Effector memory CD4-positive, alpha-beta T cell (primary cell): ENCODE measurements around the gene FNIP2.
"Not testable (repeated sequence)": the region's sequence is repeated elsewhere in the genome, so short reads cannot be mapped to it uniquely, and the experiment has no call there.

Experiments
- DNase-seq, 3 donors: peaks; one replicate each; pipeline ENCODE4 v3.0.0-alpha.2; 2020
- H3K27ac ChIP-seq: 2 replicates; pipeline ENCODE4 v1.7.0; 2013; ENCODE audit warnings: mild to moderate bottlenecking, low read length, moderate library complexity; ENCODE audit not compliant: insufficient read depth, poor library complexity, severe bottlenecking
- H3K27me3 ChIP-seq: replicated peaks from 2 replicates; pipeline ENCODE4 v1.7.0; 2013; ENCODE audit warnings: mild to moderate bottlenecking, low read length; ENCODE audit not compliant: insufficient read depth, control insufficient read depth, poor library complexity, severe bottlenecking
- H3K36me3 ChIP-seq: 2 replicates; pipeline ENCODE4 v1.7.0; 2013; ENCODE audit warnings: mild to moderate bottlenecking, low read length, moderate library complexity; ENCODE audit not compliant: control insufficient read depth, insufficient read depth
- H3K4me1 ChIP-seq: 2 replicates; pipeline ENCODE4 v1.7.0; 2013; ENCODE audit warnings: low read length, mild to moderate bottlenecking; ENCODE audit not compliant: control insufficient read depth, insufficient read depth, poor library complexity, severe bottlenecking
- H3K4me3 ChIP-seq: 2 replicates; pipeline ENCODE4 v1.7.0; 2013; ENCODE audit warnings: low read length, low read depth, mild to moderate bottlenecking; ENCODE audit not compliant: insufficient read depth, poor library complexity, severe bottlenecking
- H3K9me3 ChIP-seq: 2 replicates; pipeline ENCODE4 v1.7.0; 2013; ENCODE audit warnings: mild to moderate bottlenecking, low read length, moderate library complexity; ENCODE audit not compliant: control insufficient read depth

Gene FNIP2

DNA sequence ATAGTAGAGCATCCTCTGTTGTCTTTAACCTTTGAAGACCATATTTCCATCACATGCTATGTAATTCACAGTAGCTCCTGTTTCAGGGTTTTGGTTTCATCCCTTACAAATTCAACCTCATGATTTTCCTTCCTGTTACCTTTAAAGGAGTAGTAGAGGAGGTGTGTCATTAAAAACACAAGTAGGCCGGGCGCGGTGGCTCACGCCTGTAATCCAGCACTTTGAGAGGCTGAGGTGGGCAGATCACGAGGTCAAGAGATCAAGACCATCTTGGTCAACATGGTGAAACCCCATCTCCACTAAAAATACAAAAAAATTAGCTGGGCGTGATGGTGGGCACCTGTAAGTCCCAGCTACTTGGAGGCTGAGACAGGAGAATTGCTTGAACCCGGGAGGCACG lies 59.3 kb downstream of the FNIP2 start:
- not testable (repeated sequence) for H3K27me3 ChIP-seq, DNase-seq, H3K27ac ChIP-seq, H3K36me3 ChIP-seq, H3K9me3 ChIP-seq, H3K4me3 ChIP-seq
- H3K4me1 ChIP-seq, result peaks cover 20% of the 10 kb centered on the region

DNA sequence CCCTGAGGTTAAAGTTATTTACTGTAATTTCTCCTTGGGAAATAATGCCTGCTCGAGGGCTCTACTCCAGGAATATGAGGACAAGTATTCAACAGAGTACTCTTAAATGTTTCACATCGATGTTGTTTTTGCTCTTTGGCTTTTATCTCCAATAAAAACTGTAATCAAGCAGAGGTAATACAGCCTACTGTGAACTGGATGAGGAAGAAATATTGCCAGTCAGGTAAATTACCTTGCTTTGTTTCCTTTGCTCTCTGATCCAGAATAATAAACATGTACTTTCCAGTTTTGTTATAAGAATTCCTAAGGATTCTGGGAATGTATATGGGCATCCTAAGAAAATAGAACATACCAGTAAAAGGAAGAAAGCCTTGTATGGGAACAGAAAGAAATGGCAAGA lies 60.4 kb downstream of the FNIP2 start:
- Histone ChIP-seq H3K4me1 (peaks cover 20% of the 10 kb centered on the region), H3K27me3 (no peaks in the 10 kb centered on the region), H3K9me3 (no peaks in the 10 kb centered on the region), H3K27ac (no peak overlapping the region), H3K4me3 (no peak overlapping the region), H3K36me3 (peaks cover 6% of the 10 kb centered on the region)
- no peak for DNase-seq

DNA sequence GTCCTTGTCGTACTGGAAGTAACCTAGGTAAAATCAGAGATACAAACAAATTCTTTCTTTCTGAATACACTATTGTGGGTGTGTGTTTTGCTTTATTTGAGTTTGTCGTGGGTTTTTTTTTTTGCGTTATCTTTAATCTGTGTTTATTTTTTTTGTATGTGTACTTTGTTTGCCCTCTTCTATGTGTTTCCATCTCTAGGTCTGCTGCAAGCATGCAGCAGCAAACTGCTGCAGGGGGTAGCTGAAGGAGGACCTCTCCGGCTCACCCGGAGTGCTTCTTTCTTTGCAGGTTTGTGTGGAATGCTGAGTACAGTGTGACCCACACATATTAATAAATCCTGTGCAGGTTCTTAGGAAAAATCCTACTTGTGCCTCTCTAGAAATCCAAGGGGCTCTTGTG lies 64.8 kb downstream of the FNIP2 start:
- Histone ChIP-seq H3K9me3 (no peaks in the 10 kb centered on the region), H3K27me3 (no peaks in the 10 kb centered on the region), H3K4me1 (no peaks in the 10 kb centered on the region), H3K36me3 (peaks cover 6% of the 10 kb centered on the region), H3K4me3 (no peak overlapping the region), H3K27ac (no peak overlapping the region)
- DNase-seq, result no peak

DNA sequence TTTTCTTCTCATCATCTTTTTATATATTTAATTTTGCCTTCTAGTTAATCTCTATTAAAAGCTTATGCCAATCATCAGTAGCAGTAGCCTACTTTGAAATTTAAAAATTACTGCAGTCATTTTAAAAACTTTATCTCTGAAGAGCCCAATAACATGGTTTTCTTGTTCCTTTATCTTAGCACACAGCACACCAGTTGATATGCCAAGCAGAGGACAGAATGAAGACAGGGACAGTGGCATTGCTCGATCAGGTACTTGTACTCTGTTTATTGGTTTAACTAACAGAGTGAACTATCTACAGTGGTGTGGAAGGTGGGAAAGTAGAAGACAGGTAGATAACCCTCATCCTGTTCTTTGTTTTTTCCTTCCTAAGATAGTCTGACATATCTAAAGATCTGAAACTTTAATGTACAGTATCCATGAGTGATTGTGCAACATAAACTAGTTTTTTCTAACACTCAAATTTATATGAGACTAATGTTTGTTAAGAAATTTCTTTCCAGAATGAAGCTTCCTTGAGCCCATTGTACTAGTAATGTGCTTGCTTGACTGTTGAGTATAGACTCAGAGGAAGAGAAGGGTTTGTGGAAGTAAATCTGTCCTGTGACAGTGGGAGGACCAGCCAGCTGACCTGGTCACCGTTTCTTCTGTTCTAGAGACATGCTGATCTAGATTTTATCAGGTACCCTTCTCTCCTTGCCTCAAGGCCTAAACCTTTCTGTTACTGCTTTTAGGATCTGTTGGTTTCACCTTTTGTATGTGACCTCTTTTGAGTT lies 66.6 kb downstream of the FNIP2 start:
- Histone ChIP-seq H3K4me3 (no peak overlapping the region), H3K36me3 (peaks cover 6% of the 10 kb centered on the region), H3K27me3 (no peaks in the 10 kb centered on the region), H3K9me3 (no peaks in the 10 kb centered on the region), H3K4me1 (no peaks in the 10 kb centered on the region), H3K27ac (no peak overlapping the region)
- no peak for DNase-seq

DNA sequence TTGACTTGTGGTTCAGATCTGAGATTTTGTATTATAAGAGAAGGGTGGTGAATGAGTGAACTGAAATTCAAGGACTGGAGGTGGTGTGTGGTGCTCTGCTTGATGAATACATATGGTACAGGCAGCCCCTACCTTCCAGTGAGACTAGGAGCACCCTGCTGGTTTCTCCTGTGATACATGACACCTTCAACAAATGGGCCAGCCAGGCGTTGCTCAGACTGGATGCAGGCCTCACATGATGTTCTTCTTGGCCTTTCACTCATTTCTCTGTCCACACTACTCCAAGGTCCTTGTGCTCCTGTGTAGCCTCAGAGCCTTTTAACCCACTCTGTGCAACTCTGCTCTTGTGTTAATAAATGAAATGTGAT lies 67.2 kb downstream of the FNIP2 start:
- Histone ChIP-seq H3K9me3 (no peaks in the 10 kb centered on the region), H3K27ac (no peak overlapping the region), H3K27me3 (no peaks in the 10 kb centered on the region), H3K4me1 (no peaks in the 10 kb centered on the region), H3K36me3 (peaks cover 6% of the 10 kb centered on the region), H3K4me3 (no peak overlapping the region)
- no peak for DNase-seq

DNA sequence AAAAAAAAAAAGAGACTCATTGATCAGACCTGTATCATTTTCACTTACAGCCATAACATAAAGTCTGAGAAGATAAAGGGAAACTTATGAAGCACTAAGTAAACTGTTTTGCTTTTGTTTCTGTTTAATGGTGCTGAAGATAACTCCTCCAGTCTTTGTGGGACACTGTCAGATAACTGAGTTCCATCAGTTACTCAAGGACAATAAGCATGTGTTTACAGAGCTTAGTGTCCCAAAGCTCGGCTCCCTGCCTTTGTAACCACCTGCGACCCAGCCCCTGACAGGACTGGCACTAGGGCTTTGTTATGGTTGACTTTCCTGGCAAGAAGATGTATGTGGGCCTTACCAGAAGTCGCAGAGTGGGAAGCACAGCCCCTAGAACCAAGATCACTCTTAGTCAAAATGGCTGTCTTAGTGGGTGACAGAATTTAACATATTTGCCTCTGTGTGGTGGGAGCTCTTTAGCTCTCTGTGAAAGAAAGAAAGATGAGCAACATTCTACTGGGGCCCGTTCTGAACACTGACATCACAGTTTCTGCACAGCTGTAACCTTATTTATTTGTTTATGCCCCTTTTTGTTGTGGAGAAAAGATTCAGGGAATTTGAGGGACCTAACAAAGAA lies 68.1 kb downstream of the FNIP2 start:
- Histone ChIP-seq H3K9me3 (no peaks in the 10 kb centered on the region), H3K4me1 (no peaks in the 10 kb centered on the region), H3K4me3 (no peak overlapping the region), H3K36me3 (peaks cover 6% of the 10 kb centered on the region), H3K27ac (no peak overlapping the region), H3K27me3 (no peaks in the 10 kb centered on the region)
- DNase-seq, result no peak

DNA sequence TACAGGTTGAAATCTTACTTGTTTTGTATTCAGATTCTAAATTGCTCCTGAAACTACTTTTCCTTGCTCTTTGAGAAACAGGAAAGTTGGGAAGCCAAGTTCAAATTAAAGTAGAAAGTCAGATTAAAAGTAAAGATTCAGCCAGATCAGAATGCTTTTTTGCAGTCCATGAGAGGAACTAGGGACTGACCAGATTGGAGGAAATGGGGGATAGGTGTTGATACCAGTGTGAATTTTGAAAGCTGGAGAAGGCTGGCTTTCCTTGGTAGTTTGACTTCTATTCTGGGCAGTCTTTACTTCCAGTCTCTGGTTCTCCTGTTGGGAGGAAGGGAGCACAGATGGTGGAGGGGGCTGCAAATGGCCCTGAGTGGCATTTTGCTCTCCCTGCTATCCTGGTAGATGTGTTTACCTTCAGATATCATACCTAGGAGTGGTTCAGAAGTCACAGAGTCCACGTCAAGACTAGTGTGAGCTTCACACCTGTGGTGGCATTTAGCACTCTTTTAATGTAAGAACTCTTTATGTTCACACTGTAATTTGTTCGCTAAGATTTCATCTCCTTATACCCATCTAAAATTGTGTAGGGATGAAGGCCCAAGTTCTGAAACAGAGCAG lies 68.8 kb downstream of the FNIP2 start:
- Histone ChIP-seq H3K9me3 (no peaks in the 10 kb centered on the region), H3K27me3 (no peaks in the 10 kb centered on the region), H3K36me3 (peaks cover 6% of the 10 kb centered on the region), H3K27ac (no peak overlapping the region), H3K4me1 (no peaks in the 10 kb centered on the region), H3K4me3 (no peak overlapping the region)
- no peak for DNase-seq

DNA sequence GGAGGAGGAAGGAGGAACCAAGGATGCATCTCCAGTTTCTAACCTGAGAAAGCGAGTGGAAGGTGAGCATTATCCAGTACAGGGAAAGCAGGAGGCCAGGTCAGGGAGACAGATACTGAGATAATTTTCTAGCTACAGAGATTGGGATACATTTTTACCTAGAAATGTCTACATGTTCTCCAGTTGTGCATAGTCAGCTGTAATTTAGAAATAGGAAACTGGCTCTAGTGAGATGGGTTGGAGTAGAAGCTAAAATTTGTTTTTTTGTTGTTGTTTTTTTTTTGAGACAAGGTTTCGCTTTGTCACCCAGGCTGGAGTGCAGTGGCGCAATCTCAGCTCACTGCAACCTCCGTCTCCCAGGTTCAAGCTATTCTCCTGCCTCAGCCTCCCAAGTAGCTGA lies 71.3 kb downstream of the FNIP2 start:
- H3K27ac ChIP-seq, result no peak overlapping the region
- DNase-seq, result no peak
- H3K36me3 ChIP-seq, result no peaks in the 10 kb centered on the region
- no peaks in the 10 kb centered on the region for H3K4me1 ChIP-seq
- no peaks in the 10 kb centered on the region for H3K27me3 ChIP-seq
- H3K4me3 ChIP-seq, result no peak overlapping the region
- no peaks in the 10 kb centered on the region for H3K9me3 ChIP-seq

DNA sequence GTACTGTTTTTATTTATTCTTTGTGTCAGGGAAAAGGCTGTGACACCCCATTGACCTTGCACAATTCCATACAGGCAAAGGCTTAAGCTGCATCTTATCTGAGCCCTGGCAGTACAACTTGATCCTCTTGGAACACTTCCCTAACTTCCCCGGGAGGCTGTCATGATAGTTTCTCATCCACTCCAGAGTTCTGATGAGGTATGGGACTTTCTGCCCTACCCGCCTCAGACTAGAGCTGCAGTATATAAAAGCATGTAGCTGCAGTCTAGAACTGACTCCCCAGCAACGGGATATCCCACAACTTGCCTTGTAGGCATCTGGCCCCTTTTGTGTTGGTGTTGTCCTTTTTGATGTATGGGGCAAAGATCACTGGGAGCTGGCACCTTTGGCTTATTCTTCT lies 72.7 kb downstream of the FNIP2 start:
- H3K9me3 ChIP-seq, result no peaks in the 10 kb centered on the region
- no peaks in the 10 kb centered on the region for H3K27me3 ChIP-seq
- H3K4me1 ChIP-seq, result no peaks in the 10 kb centered on the region
- H3K36me3 ChIP-seq, result no peaks in the 10 kb centered on the region
- no peak for DNase-seq
- no peak overlapping the region for H3K27ac ChIP-seq
- H3K4me3 ChIP-seq, result no peak overlapping the region

DNA sequence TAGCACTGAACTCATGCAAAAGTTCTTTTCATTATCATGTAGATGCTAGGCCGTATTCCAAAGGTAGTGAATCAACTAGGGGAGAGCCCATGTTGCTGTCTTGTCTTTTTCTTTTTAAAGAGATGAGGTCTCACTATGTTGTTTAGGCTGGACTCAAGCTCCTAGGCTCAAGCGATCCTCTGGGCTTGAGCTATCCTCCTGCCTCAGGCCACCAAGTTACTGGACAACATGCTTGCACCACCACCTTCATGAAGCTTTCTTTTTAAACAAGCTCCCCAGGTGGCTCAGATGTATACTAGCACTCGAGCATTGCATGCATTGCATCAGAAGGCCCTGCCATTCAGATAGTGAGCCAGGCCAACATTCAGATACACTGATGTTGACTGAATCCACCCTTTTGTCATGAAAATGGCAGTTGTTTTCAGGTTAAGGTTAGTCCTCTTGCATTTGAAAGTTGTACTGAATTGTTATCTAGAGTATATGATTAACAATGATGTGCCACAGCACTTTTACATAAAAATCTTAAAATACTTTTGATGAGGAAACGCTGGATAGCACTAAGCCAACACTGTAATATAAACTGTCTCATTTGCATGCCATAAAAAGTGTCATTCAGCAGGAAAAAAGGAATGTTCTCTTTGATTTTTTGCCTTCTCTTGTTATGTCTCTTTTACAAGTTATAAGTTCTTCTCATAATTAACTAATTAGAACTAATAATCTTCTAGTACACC lies 76.7 kb downstream of the FNIP2 start:
- H3K36me3 ChIP-seq, result no peaks in the 10 kb centered on the region
- H3K4me3 ChIP-seq, result no peak overlapping the region
- no peaks in the 10 kb centered on the region for H3K27me3 ChIP-seq
- DNase-seq, result no peak
- H3K4me1 ChIP-seq, result no peaks in the 10 kb centered on the region
- no peaks in the 10 kb centered on the region for H3K9me3 ChIP-seq
- no peak overlapping the region for H3K27ac ChIP-seq
